ENCODE data around the gene AGFG2.
"Not testable (repeated sequence)": the region's sequence is repeated elsewhere in the genome, so short reads cannot be mapped to it uniquely, and the experiment has no call there.

Gene AGFG2

GRCh38 chr7:100538654-100539435, at the start of gene AGFG2:
TSS of gene AGFG2 (plus strand) at chr7:100539203. CDS start at chr7:100539347, 144 bp downstream.
- DNase-seq, result peak; percentile 100

DNA sequence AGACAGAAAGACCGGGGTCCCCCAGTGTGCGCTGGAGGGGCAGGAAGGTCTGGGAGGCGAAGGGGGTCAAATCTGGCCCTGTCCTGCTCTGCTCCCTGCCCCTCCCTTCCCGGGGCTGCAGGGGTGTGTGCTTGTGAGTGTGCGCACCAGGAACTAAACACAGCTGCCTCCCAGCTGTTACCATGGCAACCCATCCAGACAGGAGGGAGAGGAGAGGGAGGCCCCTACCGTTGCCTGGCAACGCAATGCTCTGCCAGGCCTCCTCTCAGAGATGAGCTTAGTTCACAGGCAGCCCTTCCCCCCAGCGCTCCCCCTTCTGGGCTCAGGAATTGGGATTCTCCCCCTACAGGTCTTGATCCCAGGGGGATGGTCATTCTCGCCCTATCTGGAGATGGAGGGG, 49.2 kb upstream of the AGFG2 start:
- no peak for DNase-seq

DNA sequence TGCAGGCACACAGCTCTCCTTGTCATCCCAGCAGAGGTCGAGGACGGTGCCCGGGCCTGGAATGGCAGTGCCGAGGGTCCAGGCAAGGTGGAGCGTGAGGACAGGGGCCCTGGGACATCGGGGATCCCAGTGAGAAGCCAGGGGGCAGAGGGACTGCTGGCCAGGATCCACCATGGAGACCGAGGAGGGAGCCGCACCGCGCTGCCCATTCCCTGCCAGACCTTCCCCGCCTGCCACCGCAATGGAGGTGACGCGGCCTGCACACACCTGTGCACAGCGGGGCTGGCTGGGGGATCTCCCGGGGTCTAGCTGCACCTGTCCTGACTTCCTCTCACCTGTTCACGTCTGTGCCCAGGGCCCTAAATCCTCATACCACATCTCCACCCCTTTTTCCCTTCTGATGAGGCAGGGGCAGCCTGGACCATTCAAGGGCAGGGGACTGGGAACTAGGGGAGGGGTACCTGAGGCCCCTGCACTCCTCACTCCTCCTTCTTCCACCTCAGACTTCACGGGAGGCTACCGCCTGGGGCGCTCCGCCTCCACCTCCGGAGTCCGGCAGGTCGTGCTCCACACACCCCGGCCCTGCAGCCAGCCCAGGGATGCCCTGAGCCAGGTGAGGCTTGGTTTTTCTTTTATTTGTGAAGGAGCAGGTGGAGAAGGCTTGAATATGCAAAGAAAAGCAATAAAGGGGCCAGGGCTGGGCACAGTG, 48.4 kb upstream of the AGFG2 start:
- DNase-seq, result no peak

- no peak for DNase-seq
Observed at GRCh38 chr7:100491192-100491578, 47.8 kb upstream of the AGFG2 start.

GRCh38 chr7:100492738-100493475, 46.1 kb upstream of the AGFG2 start:
- no peak for DNase-seq

DNA sequence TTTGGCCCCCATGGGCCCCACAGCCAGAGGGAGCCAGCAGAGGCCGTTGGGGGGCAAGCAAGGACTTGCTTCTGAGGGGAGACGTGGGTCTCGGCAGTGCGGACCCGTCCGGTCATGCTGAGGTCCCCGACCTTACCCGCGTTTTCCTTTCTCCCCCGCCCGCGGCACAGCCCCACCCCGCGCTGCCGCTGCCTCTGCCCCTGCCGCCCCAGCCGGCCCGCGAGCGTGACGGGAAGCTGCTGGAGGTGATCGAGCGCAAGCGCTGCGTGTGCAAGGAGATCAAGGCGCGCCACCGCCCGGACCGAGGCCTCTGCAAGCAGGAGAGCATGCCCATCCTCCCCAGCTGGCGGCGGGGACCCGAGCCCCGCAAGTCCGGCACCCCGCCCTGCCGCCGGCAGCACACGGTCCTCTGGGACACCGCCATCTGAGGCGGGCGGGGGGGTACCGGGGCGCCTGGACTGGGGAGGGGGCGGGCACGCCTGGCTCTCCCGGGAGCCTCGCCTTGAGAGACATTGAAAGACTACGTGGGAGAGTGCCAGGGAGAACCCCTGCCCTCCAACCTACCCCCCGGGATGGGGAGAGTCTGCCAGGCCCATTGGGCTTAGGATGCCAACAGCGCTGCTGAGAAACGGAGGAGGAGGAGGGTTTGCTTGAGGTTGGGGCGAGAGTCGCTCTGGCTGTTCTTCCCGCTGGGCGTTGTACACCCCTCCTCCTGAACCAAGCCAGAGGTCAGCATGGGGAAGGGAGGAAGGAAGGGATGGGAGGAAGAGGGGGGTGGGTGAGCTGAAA, 45.3 kb upstream of the AGFG2 start:
- peak; percentile 48 for DNase-seq

DNA sequence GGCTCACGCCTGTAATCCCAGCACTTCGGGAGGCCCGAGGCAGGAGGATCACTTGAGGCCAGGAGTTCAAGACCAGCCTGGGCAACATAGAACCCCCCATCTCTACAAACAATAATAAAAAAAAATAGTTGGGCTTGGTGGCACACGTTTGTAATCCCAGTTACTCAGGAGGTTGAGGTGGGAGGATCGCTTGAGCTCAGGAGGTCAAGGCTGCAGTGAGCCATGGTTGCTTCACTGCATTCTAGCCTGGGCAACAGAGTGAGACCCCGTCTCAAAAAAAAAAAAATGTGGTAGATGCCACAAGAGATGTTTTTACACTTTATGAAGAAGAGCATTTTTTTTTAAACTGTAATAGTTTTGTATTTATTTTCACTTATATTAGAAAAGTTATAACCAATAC, 42.5 kb upstream of the AGFG2 start:
- no peak for DNase-seq

GRCh38 chr7:100500743-100501142, 38.3 kb upstream of the AGFG2 start:
- DNase-seq, result not testable (repeated sequence)

DNA sequence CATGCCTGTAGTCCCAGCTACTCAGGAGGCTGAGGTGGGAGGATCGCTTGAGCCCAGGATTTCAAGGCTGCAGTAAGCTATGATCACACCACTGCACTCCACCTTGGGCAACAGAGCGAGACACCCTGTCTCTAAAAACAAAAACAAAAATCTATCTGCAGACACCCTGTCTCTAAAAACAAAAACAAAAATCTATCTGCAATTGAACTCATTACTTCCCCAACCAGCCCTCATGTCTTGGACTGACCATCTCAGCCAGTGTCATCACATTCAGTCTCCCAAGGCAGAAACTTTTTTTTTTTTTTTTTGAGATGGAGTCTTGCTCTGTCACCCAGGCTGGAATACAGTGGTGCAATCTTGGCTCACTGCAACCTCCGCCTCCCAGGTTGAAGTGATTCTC, 35.0 kb upstream of the AGFG2 start:
- DNase-seq, result not testable (repeated sequence)

- DNase-seq, result no peak
Observed at GRCh38 chr7:100504887-100505611, 34.0 kb upstream of the AGFG2 start.

DNA sequence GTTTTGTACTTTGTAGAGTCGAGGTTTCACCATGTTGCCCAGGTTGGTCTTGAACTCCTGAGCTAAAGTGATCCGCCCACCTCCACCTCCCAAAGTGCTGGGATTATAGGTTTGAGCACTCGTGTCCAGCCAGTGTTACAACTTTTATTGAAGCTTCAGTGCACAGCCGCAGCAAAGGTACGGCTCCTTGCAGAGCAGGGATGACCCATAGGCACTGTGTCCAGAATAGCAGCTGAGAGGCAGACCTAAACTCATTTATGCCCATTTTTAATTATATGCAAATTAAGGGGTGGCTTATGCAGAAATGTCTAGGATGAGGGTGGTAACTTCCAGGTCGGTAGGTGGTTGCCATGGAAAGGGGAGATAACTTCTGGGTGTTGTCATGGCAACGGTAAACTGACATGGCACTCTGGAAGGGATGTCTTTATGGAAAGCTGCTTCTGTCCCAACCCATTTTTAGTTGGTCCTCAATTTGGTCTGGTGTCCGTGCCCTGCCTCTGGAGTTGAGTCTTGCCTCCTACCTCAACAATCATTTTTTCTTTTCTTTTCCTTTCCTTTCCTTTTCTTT, 32.6 kb upstream of the AGFG2 start:
- DNase-seq, result no peak

- DNase-seq, result no peak
Observed at GRCh38 chr7:100509231-100509630, 29.8 kb upstream of the AGFG2 start.

DNA sequence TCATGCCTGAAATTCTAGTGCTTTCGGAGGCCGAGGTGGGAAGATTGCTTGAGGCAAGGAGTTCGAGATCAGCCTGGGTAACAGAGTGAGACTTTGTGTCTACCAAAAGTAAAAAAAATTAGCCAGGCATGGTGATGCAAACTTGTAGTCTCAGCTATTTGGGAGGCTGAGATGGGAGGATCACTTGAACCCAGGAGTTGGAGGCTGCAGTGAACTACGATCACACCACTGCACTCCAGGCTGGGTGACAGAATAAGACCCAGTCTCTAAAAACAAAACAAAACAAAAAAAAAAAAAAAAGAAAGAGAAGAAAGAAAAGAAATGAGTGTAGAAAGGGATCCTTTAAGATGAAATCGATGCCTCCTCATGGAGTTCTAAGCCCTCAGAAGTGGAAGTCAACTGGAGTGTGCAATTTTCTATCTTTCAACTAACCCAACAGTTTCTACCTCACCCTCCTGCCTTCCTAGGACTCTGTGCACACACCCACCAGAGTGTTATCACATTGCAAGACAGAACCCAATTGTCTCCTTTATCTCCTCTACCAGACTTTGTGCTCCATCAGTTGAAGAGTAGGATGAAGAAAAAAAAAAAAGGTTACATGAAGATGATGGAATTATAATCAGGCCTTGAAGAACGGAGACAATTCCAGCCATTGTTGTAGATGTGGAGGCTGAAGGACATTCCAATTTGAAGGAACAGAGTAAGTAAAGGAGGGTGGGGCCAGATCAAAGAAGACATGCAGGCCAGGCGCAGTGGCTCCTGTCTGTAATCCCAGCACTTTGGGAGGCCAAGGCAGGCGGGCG, 28.4 kb upstream of the AGFG2 start:
- no peak for DNase-seq

DNA sequence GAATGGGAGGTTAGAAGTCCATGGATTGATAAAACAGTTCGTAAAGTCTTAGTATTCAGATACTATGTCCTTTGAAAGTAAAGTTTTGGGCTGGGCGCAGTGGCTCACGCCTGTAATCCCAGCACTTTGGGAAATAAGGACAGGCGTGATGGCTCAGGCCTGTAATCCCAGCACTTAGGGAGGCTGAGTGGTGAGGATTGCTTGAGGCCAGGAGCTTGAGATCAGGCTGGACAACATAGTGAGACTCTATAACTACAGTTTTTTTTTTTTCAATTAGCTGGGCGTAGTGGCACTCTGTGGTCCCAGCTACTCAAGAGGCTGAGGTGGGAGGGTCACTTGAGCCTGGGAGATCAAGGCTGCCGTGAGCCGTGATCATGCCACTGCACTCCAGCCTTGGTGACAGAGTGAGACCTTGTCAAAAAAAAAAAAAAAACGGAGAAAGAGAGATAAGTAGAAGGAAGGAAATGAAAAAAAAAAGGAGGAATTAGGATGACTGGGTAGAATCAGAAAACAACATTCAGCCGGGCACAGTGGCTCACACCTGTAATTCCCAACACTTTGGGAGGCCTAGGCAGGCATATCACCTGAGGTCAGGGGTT, 25.7 kb upstream of the AGFG2 start:
- no peak for DNase-seq

DNA sequence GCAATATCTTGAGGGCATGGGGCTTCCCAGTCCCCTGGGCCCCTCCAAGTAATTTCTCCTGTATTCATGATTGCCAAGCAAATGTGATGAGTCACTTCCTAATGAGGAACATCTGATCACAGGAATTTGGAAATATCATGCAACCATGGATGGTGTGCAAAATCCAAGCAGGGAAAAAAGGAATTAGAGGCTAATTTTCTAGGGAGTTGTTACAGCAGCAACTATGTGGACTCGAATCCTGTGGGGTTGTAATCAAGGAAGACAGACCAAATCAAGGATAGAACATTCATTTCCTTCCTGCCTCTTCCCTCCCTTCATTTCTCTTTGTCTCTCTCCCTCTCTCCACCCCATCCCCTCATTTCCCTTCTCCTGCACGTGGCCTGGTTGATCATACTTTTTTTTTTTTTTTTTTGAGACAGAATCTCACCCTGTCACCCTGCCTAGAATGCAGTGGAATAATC, 23.9 kb upstream of the AGFG2 start:
- no peak for DNase-seq

DNA sequence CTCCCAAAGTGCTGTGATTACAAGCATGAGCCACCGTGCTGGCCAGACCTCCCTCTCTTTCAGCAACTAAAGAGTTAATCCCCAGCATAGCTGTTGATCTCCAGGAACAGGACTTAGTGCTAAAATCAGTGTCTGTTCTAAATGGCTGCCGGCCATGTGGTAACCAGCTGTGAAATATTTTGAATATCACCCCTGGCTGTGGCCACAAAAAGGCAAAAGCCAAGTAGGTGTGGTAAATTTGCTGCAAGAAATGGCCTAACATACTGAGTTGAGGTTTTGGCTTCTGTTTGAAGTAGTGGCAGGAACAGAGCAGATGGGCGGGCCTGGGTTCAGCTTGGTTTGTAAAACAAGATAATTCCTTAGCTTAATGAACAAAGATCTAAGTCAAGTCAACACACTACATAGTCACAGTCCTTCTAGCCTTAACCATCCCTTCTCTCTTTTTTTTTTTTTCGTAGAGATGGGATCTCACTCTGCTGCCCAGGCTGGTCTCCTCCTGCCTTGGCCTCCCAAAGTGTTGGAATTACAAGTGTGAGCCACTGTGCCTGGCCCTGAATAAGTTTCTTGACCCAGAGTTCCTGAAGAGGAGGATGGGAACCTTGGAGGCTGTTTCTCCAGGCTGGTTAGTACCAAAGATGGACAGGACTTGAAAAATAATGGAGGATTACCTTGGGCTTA, 22.7 kb upstream of the AGFG2 start:
- no peak for DNase-seq

GRCh38 chr7:100517305-100517704, 21.7 kb upstream of the AGFG2 start:
- no peak for DNase-seq

DNA sequence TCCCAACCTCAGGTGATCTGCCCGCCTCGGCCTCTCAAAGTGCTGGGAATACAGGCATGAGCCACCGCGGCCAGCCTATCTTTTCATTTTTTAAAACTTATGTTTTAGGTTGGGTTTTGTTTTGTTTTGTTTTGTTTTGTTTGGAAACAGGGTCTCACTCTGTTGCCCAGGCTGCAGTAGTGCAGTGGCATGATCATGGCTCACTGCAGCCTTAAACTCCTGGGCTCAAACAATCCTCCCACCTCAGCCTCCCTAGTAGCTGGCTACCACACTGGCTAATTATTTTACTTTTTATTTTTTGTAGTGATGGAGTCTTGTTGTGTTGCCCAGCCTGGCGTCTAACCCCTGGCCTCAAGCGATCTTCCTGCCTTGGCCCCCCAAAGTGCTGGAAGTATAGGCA, 19.4 kb upstream of the AGFG2 start:
- no peak for DNase-seq

- no peak for DNase-seq
Observed at GRCh38 chr7:100520138-100520537, 18.9 kb upstream of the AGFG2 start.

DNA sequence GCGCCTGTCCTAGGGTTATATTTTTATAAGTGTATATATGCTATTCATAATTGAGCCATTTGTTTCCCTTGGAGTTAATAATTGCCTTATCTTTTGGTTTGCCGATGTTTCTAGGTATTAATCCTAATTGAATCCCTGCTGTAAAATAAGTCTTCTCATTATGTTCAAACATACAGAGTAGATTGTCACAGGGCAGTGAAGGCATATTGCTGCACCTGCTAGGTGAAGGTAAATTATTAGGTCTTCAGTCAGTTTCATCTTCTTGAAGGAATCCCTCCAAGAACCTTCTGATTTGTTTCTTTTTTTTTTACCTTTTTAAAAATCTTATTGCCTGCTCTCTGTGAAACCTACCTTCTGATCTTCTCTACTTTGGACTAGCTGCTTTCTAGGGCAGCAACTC, 17.9 kb upstream of the AGFG2 start:
- no peak for DNase-seq
